PFSK-1 (cell line): ENCODE measurements around the gene C15orf40.

Experiments
- POLR2AphosphoS5 ChIP-seq: IDR thresholded peaks from 2 replicates; pipeline ENCODE4 v1.6.1; 2012; ENCODE audit warnings: low read depth, mild to moderate bottlenecking, control low read depth, low read length, moderate library complexity
- SIN3A ChIP-seq: IDR thresholded peaks from 2 replicates; pipeline ENCODE4 v1.6.1; 2012; ENCODE audit warnings: mild to moderate bottlenecking, low read length, moderate library complexity, borderline replicate concordance; ENCODE audit not compliant: insufficient read depth
- TAF1 ChIP-seq: IDR thresholded peaks from 2 replicates; pipeline ENCODE4 v1.6.1; 2012; ENCODE audit warnings: low read length, control low read depth, borderline replicate concordance; ENCODE audit not compliant: insufficient read depth
- TF ChIP-seq, protein P1 (sequence below), 2 experiments: IDR thresholded peaks; 2 replicates each; pipeline versions ENCODE4 v1.6.1 to v1.8.0; 2011 to 2012; ENCODE audit warnings: low read depth in 2 of 2, low read length in 2 of 2, control low read depth in 1 of 2, inconsistent platforms in 1 of 2, mild to moderate bottlenecking in 1 of 2, moderate library complexity in 1 of 2; ENCODE audit not compliant: insufficient read depth in 1 of 2

DNA sequence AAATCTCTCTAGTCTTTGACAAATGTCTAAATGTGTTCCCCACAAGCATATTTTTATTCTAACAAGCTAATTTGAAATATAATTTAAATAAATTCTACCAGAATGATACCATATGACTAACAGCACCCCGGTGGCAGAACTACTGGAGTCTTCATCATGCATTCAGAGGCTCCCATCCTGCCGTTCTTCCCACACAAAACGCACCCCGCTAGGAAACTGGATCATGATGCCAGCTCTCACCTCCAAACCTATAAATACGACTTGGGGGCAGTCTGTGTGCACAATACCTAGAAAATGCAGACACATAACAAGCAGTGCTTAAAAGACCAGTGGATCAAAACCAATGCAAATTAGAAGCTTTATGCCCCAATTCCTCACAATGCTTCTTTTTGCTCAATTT is 67.4 kb downstream of the C15orf40 start:
- TF ChIP-seq TAF1 (no peak), POLR2AphosphoS5 (no peak), SIN3A (no peak)
- TF ChIP-seq, protein P1, sequence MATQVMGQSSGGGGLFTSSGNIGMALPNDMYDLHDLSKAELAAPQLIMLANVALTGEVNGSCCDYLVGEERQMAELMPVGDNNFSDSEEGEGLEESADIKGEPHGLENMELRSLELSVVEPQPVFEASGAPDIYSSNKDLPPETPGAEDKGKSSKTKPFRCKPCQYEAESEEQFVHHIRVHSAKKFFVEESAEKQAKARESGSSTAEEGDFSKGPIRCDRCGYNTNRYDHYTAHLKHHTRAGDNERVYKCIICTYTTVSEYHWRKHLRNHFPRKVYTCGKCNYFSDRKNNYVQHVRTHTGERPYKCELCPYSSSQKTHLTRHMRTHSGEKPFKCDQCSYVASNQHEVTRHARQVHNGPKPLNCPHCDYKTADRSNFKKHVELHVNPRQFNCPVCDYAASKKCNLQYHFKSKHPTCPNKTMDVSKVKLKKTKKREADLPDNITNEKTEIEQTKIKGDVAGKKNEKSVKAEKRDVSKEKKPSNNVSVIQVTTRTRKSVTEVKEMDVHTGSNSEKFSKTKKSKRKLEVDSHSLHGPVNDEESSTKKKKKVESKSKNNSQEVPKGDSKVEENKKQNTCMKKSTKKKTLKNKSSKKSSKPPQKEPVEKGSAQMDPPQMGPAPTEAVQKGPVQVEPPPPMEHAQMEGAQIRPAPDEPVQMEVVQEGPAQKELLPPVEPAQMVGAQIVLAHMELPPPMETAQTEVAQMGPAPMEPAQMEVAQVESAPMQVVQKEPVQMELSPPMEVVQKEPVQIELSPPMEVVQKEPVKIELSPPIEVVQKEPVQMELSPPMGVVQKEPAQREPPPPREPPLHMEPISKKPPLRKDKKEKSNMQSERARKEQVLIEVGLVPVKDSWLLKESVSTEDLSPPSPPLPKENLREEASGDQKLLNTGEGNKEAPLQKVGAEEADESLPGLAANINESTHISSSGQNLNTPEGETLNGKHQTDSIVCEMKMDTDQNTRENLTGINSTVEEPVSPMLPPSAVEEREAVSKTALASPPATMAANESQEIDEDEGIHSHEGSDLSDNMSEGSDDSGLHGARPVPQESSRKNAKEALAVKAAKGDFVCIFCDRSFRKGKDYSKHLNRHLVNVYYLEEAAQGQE (IDR thresholded peaks at IDR 0.05; ENCODE audit: insufficient read depth in 1 of 2, low read depth in 2 of 2, low read length in 2 of 2) = no peak
